ENCODE data around the gene PLSCR3.

DNA sequence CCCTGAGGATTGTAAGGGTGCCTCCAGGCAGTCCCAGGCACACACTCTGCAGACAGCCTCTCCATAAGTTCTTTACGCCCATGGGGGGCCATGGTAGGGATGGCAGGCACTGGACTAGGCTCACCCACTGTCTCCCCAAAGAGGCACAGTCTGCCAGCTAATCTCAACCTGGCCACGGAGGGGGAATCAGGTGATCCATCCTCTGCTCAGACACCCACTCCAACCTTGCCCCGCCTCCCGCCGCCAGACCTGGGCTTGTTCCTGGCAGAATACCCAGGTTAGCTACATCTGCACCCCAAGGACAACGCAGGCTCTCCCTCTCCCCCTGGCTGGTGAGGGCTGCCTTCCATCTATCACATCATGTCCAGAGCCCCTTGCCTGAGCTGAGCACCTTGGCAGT is 14.5 kb upstream of the PLSCR3 start:
- TF ChIP-seq, protein P1, sequence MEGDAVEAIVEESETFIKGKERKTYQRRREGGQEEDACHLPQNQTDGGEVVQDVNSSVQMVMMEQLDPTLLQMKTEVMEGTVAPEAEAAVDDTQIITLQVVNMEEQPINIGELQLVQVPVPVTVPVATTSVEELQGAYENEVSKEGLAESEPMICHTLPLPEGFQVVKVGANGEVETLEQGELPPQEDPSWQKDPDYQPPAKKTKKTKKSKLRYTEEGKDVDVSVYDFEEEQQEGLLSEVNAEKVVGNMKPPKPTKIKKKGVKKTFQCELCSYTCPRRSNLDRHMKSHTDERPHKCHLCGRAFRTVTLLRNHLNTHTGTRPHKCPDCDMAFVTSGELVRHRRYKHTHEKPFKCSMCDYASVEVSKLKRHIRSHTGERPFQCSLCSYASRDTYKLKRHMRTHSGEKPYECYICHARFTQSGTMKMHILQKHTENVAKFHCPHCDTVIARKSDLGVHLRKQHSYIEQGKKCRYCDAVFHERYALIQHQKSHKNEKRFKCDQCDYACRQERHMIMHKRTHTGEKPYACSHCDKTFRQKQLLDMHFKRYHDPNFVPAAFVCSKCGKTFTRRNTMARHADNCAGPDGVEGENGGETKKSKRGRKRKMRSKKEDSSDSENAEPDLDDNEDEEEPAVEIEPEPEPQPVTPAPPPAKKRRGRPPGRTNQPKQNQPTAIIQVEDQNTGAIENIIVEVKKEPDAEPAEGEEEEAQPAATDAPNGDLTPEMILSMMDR (conservative IDR thresholded peaks at IDR 0.05; ENCODE audit: low read length), result no peak
- no peak for TF ChIP-seq EZH2phosphoT487 (IDR thresholded peaks at IDR 0.05; ENCODE audit: borderline replicate concordance, low read depth, low read length)

All from OCI-LY7 (cell line).